GM19099 (cell line): ENCODE data around the gene CCDC32.
A peak's percentile ranks its signal among the peaks of the same experiment; 100 is the strongest.

Experiments
- POLR2A ChIP-seq: IDR thresholded peaks from 3 replicates; pipeline ENCODE4 v1.6.1; 2011; ENCODE audit warnings: low read depth; ENCODE audit not compliant: insufficient read length; ENCODE audit errors: extremely low read depth

Gene CCDC32, protein sequence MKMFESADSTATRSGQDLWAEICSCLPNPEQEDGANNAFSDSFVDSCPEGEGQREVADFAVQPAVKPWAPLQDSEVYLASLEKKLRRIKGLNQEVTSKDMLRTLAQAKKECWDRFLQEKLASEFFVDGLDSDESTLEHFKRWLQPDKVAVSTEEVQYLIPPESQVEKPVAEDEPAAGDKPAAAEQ

GRCh38 chr15:40564591-40565332, at the start of gene CCDC32:
CCDC32 (minus strand) TSS chr15:40565042; CDS start chr15:40563015, 2,027 bp downstream.
- TF ChIP-seq POLR2A = peak; percentile 93

DNA sequence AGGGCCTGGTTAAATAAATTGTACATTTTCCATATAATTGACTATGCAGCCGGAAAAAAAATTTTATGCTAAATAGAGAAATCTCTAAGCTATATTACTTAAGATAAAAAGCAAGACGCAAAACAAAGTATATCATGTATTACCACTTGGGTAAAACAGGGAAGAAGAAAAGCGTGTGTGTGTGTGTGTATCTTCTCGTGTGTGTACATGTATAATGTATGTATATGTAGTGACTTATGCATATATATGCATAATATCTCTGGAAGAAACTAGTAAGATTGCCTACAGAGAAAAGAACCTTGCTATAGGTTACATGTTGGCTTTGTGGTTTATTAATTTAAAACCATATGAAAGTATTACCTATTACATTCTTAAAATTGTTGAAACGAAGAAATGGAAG, 48.2 kb upstream of the CCDC32 start:
- no peak for TF ChIP-seq POLR2A

GRCh38 chr15:40603935-40604334, 39.1 kb upstream of the CCDC32 start:
- TF ChIP-seq POLR2A = no peak

GRCh38 chr15:40600956-40601355, 36.1 kb upstream of the CCDC32 start:
- no peak for TF ChIP-seq POLR2A

GRCh38 chr15:40598672-40599071, 33.8 kb upstream of the CCDC32 start:
- no peak for TF ChIP-seq POLR2A

DNA sequence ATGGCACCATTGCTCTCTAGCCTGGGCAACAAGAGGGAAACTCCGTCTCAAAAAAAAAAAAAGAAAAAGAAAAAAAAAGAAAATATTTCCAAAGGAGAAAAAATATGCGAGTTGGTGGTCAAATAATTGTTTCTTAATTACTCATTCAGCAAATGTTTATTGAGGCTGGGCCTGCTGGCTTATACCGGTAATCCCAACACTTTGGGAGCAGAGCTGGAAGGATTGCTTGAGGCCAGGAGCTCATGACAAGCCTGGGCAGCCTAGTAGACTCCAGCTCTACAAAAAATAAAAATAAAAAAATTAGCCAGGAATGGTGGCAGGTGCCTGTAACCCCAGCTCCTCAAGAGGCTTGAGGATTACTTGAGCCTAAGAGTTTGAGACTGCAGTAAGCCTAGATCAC, 33.3 kb upstream of the CCDC32 start:
- no peak for TF ChIP-seq POLR2A

- no peak for TF ChIP-seq POLR2A
Observed at GRCh38 chr15:40597024-40597423, 32.2 kb upstream of the CCDC32 start.

DNA sequence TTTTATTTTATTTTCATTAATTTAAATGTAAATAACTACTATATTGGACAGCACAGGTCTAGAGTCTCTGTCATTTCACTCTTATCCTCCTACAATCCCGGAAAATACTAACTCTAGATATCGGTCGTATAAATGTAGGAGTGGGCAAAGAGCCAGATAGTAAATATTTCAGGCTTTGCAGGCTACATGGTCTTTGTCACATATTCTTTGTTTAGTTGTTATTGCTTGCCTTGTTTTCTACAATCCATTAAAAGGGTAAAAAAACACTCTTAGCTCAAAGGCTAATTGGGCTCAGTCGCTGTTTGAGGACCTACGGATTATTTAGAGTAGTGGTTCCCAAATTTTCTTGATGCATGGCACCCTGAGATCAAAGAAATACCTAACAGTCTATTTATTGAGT, 30.9 kb upstream of the CCDC32 start:
- no peak for TF ChIP-seq POLR2A

DNA sequence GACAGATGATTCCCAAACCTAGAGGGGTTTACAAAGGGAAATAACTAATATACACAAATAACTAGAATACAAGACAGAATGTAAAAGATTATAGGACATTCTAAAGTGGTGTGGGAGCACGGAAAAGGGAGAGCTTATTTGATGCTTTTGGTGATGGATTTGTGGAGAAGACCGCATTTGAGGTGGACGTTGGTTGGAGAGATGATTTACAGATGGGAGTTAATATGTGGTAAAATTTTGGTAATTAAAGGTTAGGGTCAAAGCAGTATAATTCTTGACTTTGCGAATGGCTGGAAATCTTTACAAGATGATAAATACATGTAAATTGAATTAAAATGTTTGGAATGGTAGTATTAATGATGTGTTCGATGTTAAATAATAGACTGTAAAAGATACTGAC, 30.4 kb upstream of the CCDC32 start:
- no peak for TF ChIP-seq POLR2A

DNA sequence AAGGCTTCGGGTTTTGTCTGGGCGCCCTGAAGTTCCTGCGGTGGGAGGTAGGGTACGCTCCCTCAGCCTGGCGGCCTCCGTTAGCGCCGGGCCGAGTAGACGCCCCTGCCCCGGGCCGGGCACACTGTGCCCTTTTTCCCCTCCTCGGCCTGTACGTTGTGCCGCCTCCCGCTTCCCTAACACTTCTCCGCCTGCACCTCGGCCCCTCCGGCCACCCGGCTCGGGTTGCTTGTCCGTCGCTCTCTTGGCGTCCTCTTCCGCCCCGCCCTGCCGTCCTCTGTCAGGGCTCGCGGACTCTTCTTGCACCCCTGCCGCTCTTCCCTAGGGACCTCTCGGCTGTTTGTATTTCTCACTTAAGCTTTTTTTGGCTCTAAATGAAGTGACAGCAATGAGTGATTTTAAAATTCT, 29.6 kb upstream of the CCDC32 start:
- no peak for TF ChIP-seq POLR2A

- peak; percentile 68 for TF ChIP-seq POLR2A
Observed at GRCh38 chr15:40593588-40594428, 29.0 kb upstream of the CCDC32 start, which contains the start of gene KNL1. KNL1 (plus strand) TSS chr15:40594249; CDS start chr15:40602932, 8,683 bp downstream.

- TF ChIP-seq POLR2A = no peak
Observed at GRCh38 chr15:40593165-40593564, 28.3 kb upstream of the CCDC32 start.

- no peak for TF ChIP-seq POLR2A
Observed at GRCh38 chr15:40591389-40591788, 26.5 kb upstream of the CCDC32 start.

DNA sequence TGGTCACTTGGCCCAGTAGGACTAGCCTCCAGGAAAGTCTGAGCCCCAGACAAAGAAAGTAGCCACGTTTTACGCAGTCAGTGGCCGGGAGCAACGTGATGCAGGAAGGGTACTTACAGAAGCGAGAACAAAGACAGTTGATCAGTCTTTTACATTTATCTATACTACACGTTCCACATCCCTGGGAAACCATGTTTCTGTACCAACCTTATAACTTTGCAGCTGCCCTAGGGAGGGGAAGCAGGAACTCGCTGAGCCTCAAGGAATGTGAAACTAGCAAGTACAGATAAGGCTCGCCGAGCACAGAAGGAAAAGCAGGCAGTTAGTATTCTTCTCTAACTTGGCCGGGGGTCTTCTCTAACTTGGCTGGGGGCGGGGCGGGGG, 25.8 kb upstream of the CCDC32 start:
- TF ChIP-seq POLR2A = no peak

GRCh38 chr15:40584191-40584590, 19.3 kb upstream of the CCDC32 start:
- no peak for TF ChIP-seq POLR2A
